H1 (cell line): ENCODE measurements around the gene CSNK2A3. TPM values are rescaled to one million over a fixed set of nuclear protein-coding genes. Genes with fewer than 3 reads are reported as not detected.

Source experiments
- CTCF ChIA-PET: fragments of 300-600 bp; sonication (Branson Sonifier 250); formaldehyde crosslinking; loops from one replicate; lab custom pipeline; 2021; ENCODE audit not compliant: partially characterized antibody; lab: Charles Lee
- POLR2A ChIA-PET: fragments of 300-600 bp; sonication (Branson Sonifier 250); formaldehyde crosslinking; loops from one replicate; lab custom pipeline; 2021; ENCODE audit warnings: inconsistent platforms; ENCODE audit not compliant: partially characterized antibody; lab: Charles Lee
- DNase-seq, 2 experiments: peaks; one replicate each; pipeline versions ENCODE4 v3.0.0 to v3.0.0-alpha.2; 2010 to 2022; ENCODE audit warnings: low spot score in 2 of 2, low read depth in 1 of 2, mixed read lengths in 1 of 2
- FAIRE-seq: peaks from 2 replicates; lab custom pipeline; 2011; peaks lifted over from hg19 to GRCh38; lab: Jason Lieb, UNC
- H2AFZ ChIP-seq: 2 replicates; pipeline ENCODE4 v1.8.1; 2012; ENCODE audit warnings: low read length, inconsistent platforms
- H2AK5ac ChIP-seq: 2 replicates; pipeline ENCODE4 v1.6.1; 2013; ENCODE audit warnings: low read depth, low read length
- H2BK120ac ChIP-seq: replicated peaks from 2 replicates; pipeline ENCODE3; 2013; ENCODE audit warnings: low read depth, low read length, inconsistent platforms
- H2BK12ac ChIP-seq: 2 replicates; pipeline ENCODE4 v1.6.1; 2013; ENCODE audit warnings: low read depth, low read length
- H2BK15ac ChIP-seq: 2 replicates; pipeline ENCODE4 v1.6.1; 2013; ENCODE audit warnings: low read length
- H2BK20ac ChIP-seq: 2 replicates; pipeline ENCODE4 v1.6.1; 2013; ENCODE audit warnings: low read length
- H2BK5ac ChIP-seq: 2 replicates; pipeline ENCODE4 v1.6.1; 2013; ENCODE audit warnings: low read depth, low read length
- H3K14ac ChIP-seq: 2 replicates; pipeline ENCODE4 v1.6.1; 2013; ENCODE audit warnings: inconsistent platforms; ENCODE audit not compliant: insufficient read length
- H3K18ac ChIP-seq: 2 replicates; pipeline ENCODE4 v1.6.1; 2013; ENCODE audit warnings: low read length; ENCODE audit errors: extremely low read depth
- H3K23ac ChIP-seq: 2 replicates; pipeline ENCODE4 v1.6.1; 2013; ENCODE audit warnings: inconsistent platforms; ENCODE audit not compliant: insufficient read length
- H3K23me2 ChIP-seq: 2 replicates; pipeline ENCODE4 v1.6.1; 2013; ENCODE audit warnings: low read depth, low read length
- H3K27ac ChIP-seq: 2 replicates; pipeline ENCODE4 v1.6.1; 2011; ENCODE audit warnings: low read depth, low read length, inconsistent platforms
- H3K27me3 ChIP-seq, 4 experiments: replicated peaks in 1 of 4; 1 replicate in 1 of 4; 2 replicates in 3 of 4; pipeline versions ENCODE4 v1.6.1 to v1.8.1; 2011 to 2013; ENCODE audit warnings: low read length in 3 of 4, mild to moderate bottlenecking in 3 of 4, inconsistent platforms in 2 of 4, mixed read lengths in 2 of 4, moderate library complexity in 1 of 4; ENCODE audit not compliant: control insufficient read depth in 3 of 4, insufficient read depth in 3 of 4; ENCODE audit errors: extremely low read depth in 1 of 4
- H3K36me3 ChIP-seq, 4 experiments: 2 replicates each; pipeline versions ENCODE4 v1.6.1 to v1.8.1; 2011 to 2013; ENCODE audit warnings: mild to moderate bottlenecking in 4 of 4, low read length in 3 of 4, moderate library complexity in 2 of 4, control low read depth in 1 of 4, inconsistent platforms in 1 of 4; ENCODE audit not compliant: insufficient read depth in 4 of 4, control insufficient read depth in 2 of 4
- H3K4ac ChIP-seq: replicated peaks from 2 replicates; pipeline ENCODE3; 2013; ENCODE audit warnings: low read length, low read depth, mixed read lengths, inconsistent platforms; ENCODE audit not compliant: insufficient read length
- H3K4me1 ChIP-seq, 4 experiments: replicated peaks in 1 of 4; 1 replicate in 1 of 4; 2 replicates in 3 of 4; pipeline versions ENCODE4 v1.6.1 to v1.8.1; 2011 to 2013; ENCODE audit warnings: low read length in 3 of 4, inconsistent platforms in 2 of 4, mixed read lengths in 1 of 4; ENCODE audit not compliant: insufficient read depth in 4 of 4, control insufficient read depth in 3 of 4
- H3K4me2 ChIP-seq, 2 experiments: 2 replicates each; pipeline versions ENCODE4 v1.6.1 to v1.8.1; 2011 to 2013; ENCODE audit warnings: low read depth in 2 of 2, low read length in 2 of 2, control low read depth in 1 of 2, inconsistent platforms in 1 of 2, mild to moderate bottlenecking in 1 of 2; ENCODE audit not compliant: insufficient read depth in 1 of 2
- H3K4me3 ChIP-seq, 4 experiments: fragments of 200-600, 300-600 bp in 1 of 4; sonication (generic), shearing (Covaris generic), sonication (Bioruptor Twin) in 1 of 4; 2 replicates each; pipeline versions ENCODE4 v1.5.1 to v1.8.1; 2011 to 2016; ENCODE audit warnings: low read length in 4 of 4, low read depth in 3 of 4, control low read depth in 2 of 4, inconsistent platforms in 2 of 4, mild to moderate bottlenecking in 2 of 4, mixed read lengths in 1 of 4, moderate library complexity in 1 of 4; ENCODE audit not compliant: insufficient read depth in 2 of 4; ENCODE audit errors: extremely low read depth in 1 of 4
- H3K56ac ChIP-seq: replicated peaks from 2 replicates; pipeline ENCODE3; 2013; ENCODE audit warnings: low read depth, mild to moderate bottlenecking, mixed read lengths, low read length, inconsistent platforms; ENCODE audit not compliant: insufficient read length
- H3K79me1 ChIP-seq: 2 replicates; pipeline ENCODE4 v1.6.1; 2013; ENCODE audit warnings: low read depth, low read length, control low read depth
- H3K79me2 ChIP-seq, 2 experiments: 2 replicates each; pipeline versions ENCODE4 v1.6.1 to v1.8.1; 2012 to 2013; ENCODE audit warnings: low read length in 2 of 2, mild to moderate bottlenecking in 2 of 2, inconsistent platforms in 1 of 2; ENCODE audit not compliant: insufficient read depth in 2 of 2, control insufficient read depth in 1 of 2
- H3K9ac ChIP-seq, 4 experiments: replicated peaks in 1 of 4; 1 replicate in 1 of 4; 2 replicates in 3 of 4; pipeline versions ENCODE4 v1.6.1 to v1.8.1; 2011 to 2013; ENCODE audit warnings: low read depth in 3 of 4, low read length in 3 of 4, control low read depth in 2 of 4, mild to moderate bottlenecking in 2 of 4, moderate library complexity in 2 of 4, inconsistent platforms in 1 of 4; ENCODE audit errors: extremely low read depth in 1 of 4
- H3K9me3 ChIP-seq, 2 experiments: 2 replicates each; pipeline versions ENCODE4 v1.6.1 to v1.8.1; 2012 to 2013; ENCODE audit warnings: mild to moderate bottlenecking in 2 of 2, moderate library complexity in 2 of 2, control low read depth in 1 of 2, inconsistent platforms in 1 of 2, low read depth in 1 of 2, low read length in 1 of 2, mixed read lengths in 1 of 2; ENCODE audit not compliant: insufficient read depth in 2 of 2
- H4K20me1 ChIP-seq, 2 experiments: replicated peaks in 1 of 2; 2 replicates each; pipeline versions ENCODE3 to v1.8.1; 2011 to 2013; ENCODE audit warnings: inconsistent platforms in 2 of 2, low read length in 2 of 2, mild to moderate bottlenecking in 1 of 2; ENCODE audit not compliant: insufficient read depth in 2 of 2, control insufficient read depth in 1 of 2
- H4K5ac ChIP-seq: 2 replicates; pipeline ENCODE4 v1.6.1; 2013; ENCODE audit warnings: low read length, low read depth, mixed read lengths, inconsistent platforms; ENCODE audit not compliant: insufficient read length
- H4K8ac ChIP-seq: 2 replicates; pipeline ENCODE4 v1.8.0; 2013; ENCODE audit warnings: mild to moderate bottlenecking, moderate library complexity, low read length, inconsistent platforms; ENCODE audit not compliant: insufficient read depth; ENCODE audit errors: extremely low read depth
- H4K91ac ChIP-seq: replicated peaks from 2 replicates; pipeline ENCODE3; 2013; ENCODE audit warnings: low read length, mixed read lengths, inconsistent platforms; ENCODE audit not compliant: insufficient read length
- BACH1 ChIP-seq: IDR thresholded peaks from 2 replicates; pipeline ENCODE4 v1.6.1; 2012; ENCODE audit warnings: low read length, improper control_type of control experiment
- CREB1 ChIP-seq: IDR thresholded peaks from 2 replicates; pipeline ENCODE4 v1.6.1; 2012; ENCODE audit warnings: inconsistent platforms
- EGR1 ChIP-seq: IDR thresholded peaks from 2 replicates; pipeline ENCODE4 v1.6.1; 2011; ENCODE audit warnings: low read depth, low read length, borderline replicate concordance
- FOSL1 ChIP-seq: IDR thresholded peaks from 2 replicates; pipeline ENCODE4 v1.6.1; 2011; ENCODE audit warnings: mild to moderate bottlenecking, low read depth, low read length, moderate library complexity; ENCODE audit not compliant: insufficient read depth
- KDM4A ChIP-seq: IDR thresholded peaks from one replicate; pipeline ENCODE4 v1.7.1; 2012; ENCODE audit warnings: low read depth, mild to moderate bottlenecking, moderate library complexity, low read length, inconsistent platforms; ENCODE audit not compliant: severe bottlenecking
- KDM5A ChIP-seq: fragments of 200-600 bp; IDR thresholded peaks from 2 replicates; pipeline ENCODE4 v1.7.1; 2012; ENCODE audit warnings: mild to moderate bottlenecking, low read length, inconsistent platforms, mixed read lengths
- PHF8 ChIP-seq: fragments of 200-600 bp; sonication (generic); conservative IDR thresholded peaks from 2 replicates; pipeline ENCODE4 v1.7.1; 2012; ENCODE audit warnings: low read depth, mild to moderate bottlenecking, inconsistent platforms, low read length, moderate library complexity
- RNF2 ChIP-seq: fragments of 200-900, 300-1000 bp; sonication (generic); IDR thresholded peaks from 2 replicates; pipeline ENCODE4 v1.7.1; 2016; ENCODE audit warnings: borderline replicate concordance, low read depth, mild to moderate bottlenecking, antibody characterized with exemption, low read length; ENCODE audit not compliant: poor library complexity, severe bottlenecking; ENCODE audit errors: missing control alignments
- RXRA ChIP-seq: IDR thresholded peaks from 2 replicates; pipeline ENCODE4 v1.6.1; 2011; ENCODE audit warnings: low read depth, mild to moderate bottlenecking, low read length, moderate library complexity; ENCODE audit not compliant: insufficient read depth
- SRF ChIP-seq: IDR thresholded peaks from 2 replicates; pipeline ENCODE4 v1.6.1; 2011; ENCODE audit warnings: mild to moderate bottlenecking, low read depth, low read length, moderate library complexity
- TBP ChIP-seq: IDR thresholded peaks from 2 replicates; pipeline ENCODE4 v1.6.1; 2011; ENCODE audit warnings: low read depth, low read length, improper control_type of control experiment
- YY1 ChIP-seq: IDR thresholded peaks from 2 replicates; pipeline ENCODE4 v1.6.1; 2011; ENCODE audit warnings: low read depth, mild to moderate bottlenecking, low read length
- WGBS, 2 experiments: shearing (Covaris generic) in 1 of 2; methylation state at CpG; one replicate each; pipeline versions ENCODE4 v1.1.6 to v1.1.7; 2013 to 2015; ENCODE audit warnings: low lambda C conversion rate in 2 of 2, mixed read lengths in 2 of 2, inconsistent platforms in 1 of 2, low coverage in 1 of 2, missing lambda C conversion rate in 1 of 2; ENCODE audit not compliant: insufficient replicate concordance in 2 of 2, insufficient coverage in 1 of 2, insufficient read length in 1 of 2; ENCODE audit errors: extremely low coverage in 1 of 2, missing lambda C conversion rate in 1 of 2; 5-methylcytosine and 5-hydroxymethylcytosine counted together
- polyA plus RNA-seq, 7 experiments: library from polyadenylated mRNA; depleted of rRNA in 3 of 7; stranded (reverse) in 5 of 7; unstranded in 2 of 7; fragments of >200 nt in 5 of 7; fragments of 200-250 nt in 2 of 7; gene quantifications; 1 replicate in 5 of 7; 2 replicates in 1 of 7; 4 replicates in 1 of 7; pipeline versions ENCODE4 v1.2.1 to v1.2.3, GENCODE V29; 2011 to 2013; ENCODE audit warnings: missing spikeins in 2 of 7, mixed read lengths in 2 of 7
- total RNA-seq: library from RNA; stranded (reverse); fragmentation: NEBNext Ultra II Directional; extraction: Animal tissue kit (Norgen Biotek cat#: 25700); gene quantifications from 2 replicates; pipeline ENCODE4 v1.2.1, GENCODE V29; 2021
- TF ChIP-seq, protein P1 (sequence below): IDR thresholded peaks from 2 replicates; pipeline ENCODE4 v1.6.1; 2012; ENCODE audit warnings: inconsistent platforms

CSNK2A3 gene
- total and polyA plus RNA-seq, 2 of the 8 experiments (the other 6 are each of a cell fraction or from before 2014, with no cell fraction given) = 0.69 to 1.0 TPM

DNA sequence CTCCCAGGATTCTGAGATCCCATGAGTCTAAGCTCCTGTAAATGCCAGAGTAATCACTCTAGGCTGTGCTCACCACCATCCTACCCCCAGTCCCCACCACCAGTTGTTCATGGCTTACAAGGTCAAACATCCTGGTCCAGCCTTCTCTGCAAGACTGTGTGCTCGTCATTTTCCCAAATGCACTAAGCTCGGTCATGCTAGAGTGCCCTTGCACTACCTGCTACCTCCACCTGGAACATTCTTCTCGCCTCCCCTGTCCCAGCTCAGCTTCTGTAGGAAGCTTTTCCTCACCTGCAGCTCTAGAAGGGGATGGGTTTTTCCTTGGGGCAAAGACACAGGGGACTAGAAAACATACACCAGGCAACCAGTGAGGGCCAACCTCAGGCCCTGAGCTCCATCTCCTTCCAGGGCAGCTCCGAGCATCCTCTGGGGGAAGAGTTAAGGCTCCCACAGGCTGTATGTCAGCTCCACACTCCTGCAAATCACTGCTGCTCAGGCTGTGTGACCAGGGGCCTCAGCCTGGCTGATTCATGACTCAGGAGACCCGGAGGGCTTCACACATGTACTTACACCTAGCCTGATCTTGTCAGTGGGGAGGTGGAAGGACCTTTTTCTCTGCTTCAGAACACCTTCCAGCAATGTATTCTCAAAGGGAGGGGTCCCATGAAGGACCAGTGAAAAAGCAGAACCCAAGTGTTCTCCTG, 37.2 kb upstream of the CSNK2A3 start:
- no peak overlapping the region for H3K4ac ChIP-seq
- no peak overlapping the region for H2BK20ac ChIP-seq
- CTCF ChIA-PET = interaction anchor here (0.7 to 3.2 kb wide), 7 partner anchors 11 to 398 kb away, joined by 3 to 22 read pairs (median 5); no protein-coding TSS in a partner anchor
- H2BK12ac ChIP-seq = no peak overlapping the region
- no peak overlapping the region for H3K4me3 ChIP-seq
- no peak overlapping the region for H3K18ac ChIP-seq
- H3K4me1 ChIP-seq = peaks cover 0 to 5% (median 3%) of the 10 kb centered on the region in 4 experiments; a peak in 4 of 7 replicates
- H3K14ac ChIP-seq = no peak overlapping the region
- no peak overlapping the region for H2AFZ ChIP-seq
- no peak for FAIRE-seq
- H4K8ac ChIP-seq = no peak overlapping the region
- H3K9ac ChIP-seq = no peak overlapping the region
- H2BK15ac ChIP-seq = no peak overlapping the region
- no peak overlapping the region for H4K91ac ChIP-seq
- H3K23me2 ChIP-seq = no peaks in the 10 kb centered on the region
- H3K36me3 ChIP-seq = no peaks in the 10 kb centered on the region
- H3K4me2 ChIP-seq = no peak overlapping the region
- no peaks in the 10 kb centered on the region for H3K9me3 ChIP-seq
- no peak overlapping the region for H3K56ac ChIP-seq
- no peaks in the 10 kb centered on the region for H3K79me2 ChIP-seq
- H3K27ac ChIP-seq = no peak overlapping the region
- TF ChIP-seq KDM4A = no peak
- no peak for TF ChIP-seq BACH1
- no peak for TF ChIP-seq SRF
- no peak for TF ChIP-seq YY1
- TF ChIP-seq KDM5A = no peak
- no peak for TF ChIP-seq RXRA
- no peak for TF ChIP-seq FOSL1
- no peak for TF ChIP-seq TBP
- TF ChIP-seq, protein P1, sequence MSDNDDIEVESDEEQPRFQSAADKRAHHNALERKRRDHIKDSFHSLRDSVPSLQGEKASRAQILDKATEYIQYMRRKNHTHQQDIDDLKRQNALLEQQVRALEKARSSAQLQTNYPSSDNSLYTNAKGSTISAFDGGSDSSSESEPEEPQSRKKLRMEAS = no peak
- TF ChIP-seq PHF8 = no peak
- TF ChIP-seq CREB1 = no peak
- no peak for TF ChIP-seq RNF2
- TF ChIP-seq EGR1 = no peak
- DNase-seq = no peak
- H4K5ac ChIP-seq = no peak overlapping the region
- POLR2A ChIA-PET = no interaction called here
- H2BK120ac ChIP-seq = no peak overlapping the region
- H2BK5ac ChIP-seq = no peak overlapping the region
- no peak overlapping the region for H2AK5ac ChIP-seq
- H3K79me1 ChIP-seq = no peaks in the 10 kb centered on the region
- WGBS, 2 experiments = 84% methylated on average over 5 of the region's 5 CpGs; no CpG with 5 or more reads in 1 of the 2 experiments
- H4K20me1 ChIP-seq = peaks cover 0 to 2% of the 10 kb centered on the region in 2 experiments
- H3K23ac ChIP-seq = no peak overlapping the region
- H3K27me3 ChIP-seq = 0 out of 7 replicates have a peak, but pooled peaks cover 0 to 2% (median 0%) of the 10 kb centered on the region in 4 experiments
